GM18517 (cell line): Measurements from ENCODE around the gene CEP44.
"Not testable (repeated sequence)": the region's sequence is repeated elsewhere in the genome, so short reads cannot be mapped to it uniquely, and the experiment has no call there.

ENCODE experiments used
- ATAC-seq: cut with Tn5 transposase; IDR thresholded peaks from one replicate; pipeline ENCODE4 v1.9.1; 2021; ENCODE audit warnings: mild to moderate bottlenecking, moderate library complexity; ENCODE audit not compliant: unreplicated experiment

CEP44 gene

GRCh38 chr4:174380206-174380605 is 96.5 kb downstream of the CEP44 start:
- ATAC-seq, result not testable (repeated sequence)

GRCh38 chr4:174380699-174381439 is 97.2 kb downstream of the CEP44 start:
- ATAC-seq, result no peak

- no peak for ATAC-seq
Observed at GRCh38 chr4:174381440-174381800, 97.7 kb downstream of the CEP44 start.
